Body of pancreas (tissue), 4 donors: Measurements from ENCODE around the gene CCL4.
"Not testable (repeated sequence)": the region's sequence is repeated elsewhere in the genome, so short reads cannot be mapped to it uniquely, and the experiment has no call there.

Experiments
- POLR2A ChIP-seq, 3 donors: fragments of 450-650 bp; IDR thresholded peaks; one replicate each; pipeline ENCODE4 v1.6.1; 2016; ENCODE audit warnings: antibody characterized with exemption in 3 of 3, mild to moderate bottlenecking in 2 of 3
- TF ChIP-seq, protein P1 (sequence below), 7 experiments: fragments of 450-650 bp in 4 of 7; fragments of 200-600 bp in 3 of 7; sonication (generic) in 3 of 7; IDR thresholded peaks; one replicate each; pipeline ENCODE4 v1.5.1; 2016 to 2019; ENCODE audit warnings: antibody characterized with exemption in 7 of 7

DNA sequence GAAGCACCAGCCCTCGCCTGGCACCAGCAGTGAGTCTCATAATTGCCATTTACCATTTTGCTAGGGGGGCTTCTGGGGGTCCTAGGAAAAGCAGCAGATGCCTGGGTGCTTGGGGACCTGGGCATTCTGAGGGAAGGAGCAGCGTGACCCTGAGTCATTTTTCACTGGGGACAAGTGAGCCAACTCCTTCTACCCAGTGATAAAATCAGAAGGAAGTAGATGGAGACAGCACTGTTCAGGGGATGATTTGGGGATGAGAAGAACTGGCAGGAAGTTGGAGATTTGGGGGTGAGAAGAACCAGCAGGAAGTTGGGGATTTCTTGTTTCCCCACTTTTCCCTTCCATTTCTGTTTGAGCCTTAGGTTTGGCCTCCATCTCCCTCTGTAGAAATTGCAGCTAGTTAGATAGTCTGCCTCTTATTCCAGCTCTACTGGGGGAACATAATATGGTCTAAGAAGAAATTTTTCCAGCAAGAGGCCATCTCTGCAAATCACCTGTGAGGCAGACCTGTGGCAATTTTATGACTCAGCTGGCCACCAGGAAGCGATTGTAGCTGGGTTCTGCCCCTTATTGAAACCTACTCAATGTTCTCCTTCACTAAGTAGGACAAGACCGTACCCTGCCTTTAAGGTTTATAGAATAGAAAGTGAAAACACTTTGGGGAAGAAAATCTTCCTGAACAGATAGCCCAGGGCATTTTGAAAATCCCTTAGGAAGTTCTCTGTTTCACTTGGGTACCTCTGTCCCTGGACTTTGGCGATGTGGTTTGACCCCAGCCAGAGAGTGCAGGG lies 21.8 kb upstream of the CCL4 start:
- TF ChIP-seq, protein P1, sequence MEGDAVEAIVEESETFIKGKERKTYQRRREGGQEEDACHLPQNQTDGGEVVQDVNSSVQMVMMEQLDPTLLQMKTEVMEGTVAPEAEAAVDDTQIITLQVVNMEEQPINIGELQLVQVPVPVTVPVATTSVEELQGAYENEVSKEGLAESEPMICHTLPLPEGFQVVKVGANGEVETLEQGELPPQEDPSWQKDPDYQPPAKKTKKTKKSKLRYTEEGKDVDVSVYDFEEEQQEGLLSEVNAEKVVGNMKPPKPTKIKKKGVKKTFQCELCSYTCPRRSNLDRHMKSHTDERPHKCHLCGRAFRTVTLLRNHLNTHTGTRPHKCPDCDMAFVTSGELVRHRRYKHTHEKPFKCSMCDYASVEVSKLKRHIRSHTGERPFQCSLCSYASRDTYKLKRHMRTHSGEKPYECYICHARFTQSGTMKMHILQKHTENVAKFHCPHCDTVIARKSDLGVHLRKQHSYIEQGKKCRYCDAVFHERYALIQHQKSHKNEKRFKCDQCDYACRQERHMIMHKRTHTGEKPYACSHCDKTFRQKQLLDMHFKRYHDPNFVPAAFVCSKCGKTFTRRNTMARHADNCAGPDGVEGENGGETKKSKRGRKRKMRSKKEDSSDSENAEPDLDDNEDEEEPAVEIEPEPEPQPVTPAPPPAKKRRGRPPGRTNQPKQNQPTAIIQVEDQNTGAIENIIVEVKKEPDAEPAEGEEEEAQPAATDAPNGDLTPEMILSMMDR (IDR thresholded peaks at IDR 0.05): not testable (repeated sequence)
- TF ChIP-seq POLR2A (IDR thresholded peaks at IDR 0.05): not testable (repeated sequence)
